IMR-90 (cell line): ENCODE measurements around the gene PRCP.

ENCODE experiments used
- BHLHE40 ChIP-seq: fragments of 150-350 bp; IDR thresholded peaks from 2 replicates; pipeline ENCODE4 v1.6.1; 2016; ENCODE audit warnings: mild to moderate bottlenecking, low read depth, low read length
- CEBPB ChIP-seq: IDR thresholded peaks from 2 replicates; pipeline ENCODE4 v1.6.1; 2012; ENCODE audit warnings: low read depth, low read length, improper control_type of control experiment
- CTCF ChIP-seq: conservative IDR thresholded peaks from 2 replicates; pipeline ENCODE4 v1.5.1; 2012; ENCODE audit warnings: mild to moderate bottlenecking, low read depth, low read length, improper control_type of control experiment
- MAZ ChIP-seq: IDR thresholded peaks from 2 replicates; pipeline ENCODE4 v1.6.1; 2012; ENCODE audit warnings: low read depth, mild to moderate bottlenecking, low read length, improper control_type of control experiment, moderate library complexity, borderline replicate concordance
- MXI1 ChIP-seq: IDR thresholded peaks from 2 replicates; pipeline ENCODE4 v1.6.1; 2012; ENCODE audit warnings: low read depth, mild to moderate bottlenecking, low read length, moderate library complexity, borderline replicate concordance
- NFE2L2 ChIP-seq: fragments of 150-350 bp; IDR thresholded peaks from 2 replicates; pipeline ENCODE4 v1.6.1; 2016; ENCODE audit warnings: low read depth, mild to moderate bottlenecking, low read length
- POLR2A ChIP-seq: IDR thresholded peaks from 2 replicates; pipeline ENCODE4 v1.6.1; 2012; ENCODE audit warnings: mild to moderate bottlenecking, low read depth, low read length
- RAD21 ChIP-seq: IDR thresholded peaks from 2 replicates; pipeline ENCODE4 v1.6.1; 2012; ENCODE audit warnings: low read length, improper control_type of control experiment
- RCOR1 ChIP-seq: IDR thresholded peaks from 2 replicates; pipeline ENCODE4 v1.6.1; 2012; ENCODE audit warnings: mild to moderate bottlenecking, low read length, improper control_type of control experiment; ENCODE audit not compliant: insufficient replicate concordance
- RFX5 ChIP-seq: IDR thresholded peaks from 2 replicates; pipeline ENCODE4 v1.8.0; 2012; ENCODE audit warnings: low read depth, mild to moderate bottlenecking, low read length, moderate library complexity
- SMC3 ChIP-seq: fragments of 150-350 bp; IDR thresholded peaks from 2 replicates; pipeline ENCODE4 v1.6.1; 2016; ENCODE audit warnings: low read depth, mild to moderate bottlenecking, antibody characterized with exemption, low read length, moderate library complexity
- USF2 ChIP-seq: fragments of 150-350 bp; IDR thresholded peaks from 2 replicates; pipeline ENCODE4 v1.6.1; 2017; ENCODE audit warnings: mild to moderate bottlenecking, antibody characterized with exemption, low read length, low read depth

GRCh38 chr11:82896183-82896582, 4.0 kb downstream of the PRCP start:
- no peak for TF ChIP-seq POLR2A
- no peak for TF ChIP-seq SMC3
- no peak for TF ChIP-seq CEBPB
- no peak for TF ChIP-seq CTCF
- TF ChIP-seq MXI1: no peak
- TF ChIP-seq RCOR1: no peak
- no peak for TF ChIP-seq NFE2L2
- no peak for TF ChIP-seq MAZ
- TF ChIP-seq BHLHE40: no peak
- no peak for TF ChIP-seq RFX5
- no peak for TF ChIP-seq USF2
- TF ChIP-seq RAD21: no peak
